H1 (cell line): ENCODE results near the gene SRSF8. TPM values are rescaled to one million over a fixed set of nuclear protein-coding genes. Genes with fewer than 3 reads are reported as not detected.

Experiments
- CTCF ChIA-PET: fragments of 300-600 bp; sonication (Branson Sonifier 250); formaldehyde crosslinking; loops from one replicate; lab custom pipeline; 2021; ENCODE audit not compliant: partially characterized antibody; lab: Charles Lee
- POLR2A ChIA-PET: fragments of 300-600 bp; sonication (Branson Sonifier 250); formaldehyde crosslinking; loops from one replicate; lab custom pipeline; 2021; ENCODE audit warnings: inconsistent platforms; ENCODE audit not compliant: partially characterized antibody; lab: Charles Lee
- DNase-seq, 2 experiments: peaks; one replicate each; pipeline versions ENCODE4 v3.0.0 to v3.0.0-alpha.2; 2010 to 2022; ENCODE audit warnings: low spot score in 2 of 2, low read depth in 1 of 2, mixed read lengths in 1 of 2
- FAIRE-seq: peaks from 2 replicates; lab custom pipeline; 2011; peaks lifted over from hg19 to GRCh38; lab: Jason Lieb, UNC
- H2AFZ ChIP-seq: 2 replicates; pipeline ENCODE4 v1.8.1; 2012; ENCODE audit warnings: low read length, inconsistent platforms
- H2AK5ac ChIP-seq: 2 replicates; pipeline ENCODE4 v1.6.1; 2013; ENCODE audit warnings: low read depth, low read length
- H2BK120ac ChIP-seq: replicated peaks from 2 replicates; pipeline ENCODE3; 2013; ENCODE audit warnings: low read depth, low read length, inconsistent platforms
- H2BK12ac ChIP-seq: 2 replicates; pipeline ENCODE4 v1.6.1; 2013; ENCODE audit warnings: low read depth, low read length
- H2BK15ac ChIP-seq: 2 replicates; pipeline ENCODE4 v1.6.1; 2013; ENCODE audit warnings: low read length
- H2BK20ac ChIP-seq: 2 replicates; pipeline ENCODE4 v1.6.1; 2013; ENCODE audit warnings: low read length
- H2BK5ac ChIP-seq: 2 replicates; pipeline ENCODE4 v1.6.1; 2013; ENCODE audit warnings: low read depth, low read length
- H3K14ac ChIP-seq: 2 replicates; pipeline ENCODE4 v1.6.1; 2013; ENCODE audit warnings: inconsistent platforms; ENCODE audit not compliant: insufficient read length
- H3K18ac ChIP-seq: 2 replicates; pipeline ENCODE4 v1.6.1; 2013; ENCODE audit warnings: low read length; ENCODE audit errors: extremely low read depth
- H3K23ac ChIP-seq: 2 replicates; pipeline ENCODE4 v1.6.1; 2013; ENCODE audit warnings: inconsistent platforms; ENCODE audit not compliant: insufficient read length
- H3K23me2 ChIP-seq: 2 replicates; pipeline ENCODE4 v1.6.1; 2013; ENCODE audit warnings: low read depth, low read length
- H3K27ac ChIP-seq: 2 replicates; pipeline ENCODE4 v1.6.1; 2011; ENCODE audit warnings: low read depth, low read length, inconsistent platforms
- H3K27me3 ChIP-seq, 4 experiments: replicated peaks in 1 of 4; 1 replicate in 1 of 4; 2 replicates in 3 of 4; pipeline versions ENCODE4 v1.6.1 to v1.8.1; 2011 to 2013; ENCODE audit warnings: low read length in 3 of 4, mild to moderate bottlenecking in 3 of 4, inconsistent platforms in 2 of 4, mixed read lengths in 2 of 4, moderate library complexity in 1 of 4; ENCODE audit not compliant: control insufficient read depth in 3 of 4, insufficient read depth in 3 of 4; ENCODE audit errors: extremely low read depth in 1 of 4
- H3K36me3 ChIP-seq, 4 experiments: 2 replicates each; pipeline versions ENCODE4 v1.6.1 to v1.8.1; 2011 to 2013; ENCODE audit warnings: mild to moderate bottlenecking in 4 of 4, low read length in 3 of 4, moderate library complexity in 2 of 4, control low read depth in 1 of 4, inconsistent platforms in 1 of 4; ENCODE audit not compliant: insufficient read depth in 4 of 4, control insufficient read depth in 2 of 4
- H3K4ac ChIP-seq: replicated peaks from 2 replicates; pipeline ENCODE3; 2013; ENCODE audit warnings: low read length, low read depth, mixed read lengths, inconsistent platforms; ENCODE audit not compliant: insufficient read length
- H3K4me1 ChIP-seq, 4 experiments: replicated peaks in 1 of 4; 1 replicate in 1 of 4; 2 replicates in 3 of 4; pipeline versions ENCODE4 v1.6.1 to v1.8.1; 2011 to 2013; ENCODE audit warnings: low read length in 3 of 4, inconsistent platforms in 2 of 4, mixed read lengths in 1 of 4; ENCODE audit not compliant: insufficient read depth in 4 of 4, control insufficient read depth in 3 of 4
- H3K4me2 ChIP-seq, 2 experiments: 2 replicates each; pipeline versions ENCODE4 v1.6.1 to v1.8.1; 2011 to 2013; ENCODE audit warnings: low read depth in 2 of 2, low read length in 2 of 2, control low read depth in 1 of 2, inconsistent platforms in 1 of 2, mild to moderate bottlenecking in 1 of 2; ENCODE audit not compliant: insufficient read depth in 1 of 2
- H3K4me3 ChIP-seq, 4 experiments: fragments of 200-600, 300-600 bp in 1 of 4; sonication (generic), shearing (Covaris generic), sonication (Bioruptor Twin) in 1 of 4; 2 replicates each; pipeline versions ENCODE4 v1.5.1 to v1.8.1; 2011 to 2016; ENCODE audit warnings: low read length in 4 of 4, low read depth in 3 of 4, control low read depth in 2 of 4, inconsistent platforms in 2 of 4, mild to moderate bottlenecking in 2 of 4, mixed read lengths in 1 of 4, moderate library complexity in 1 of 4; ENCODE audit not compliant: insufficient read depth in 2 of 4; ENCODE audit errors: extremely low read depth in 1 of 4
- H3K56ac ChIP-seq: replicated peaks from 2 replicates; pipeline ENCODE3; 2013; ENCODE audit warnings: low read depth, mild to moderate bottlenecking, mixed read lengths, low read length, inconsistent platforms; ENCODE audit not compliant: insufficient read length
- H3K79me1 ChIP-seq: 2 replicates; pipeline ENCODE4 v1.6.1; 2013; ENCODE audit warnings: low read depth, low read length, control low read depth
- H3K79me2 ChIP-seq, 2 experiments: 2 replicates each; pipeline versions ENCODE4 v1.6.1 to v1.8.1; 2012 to 2013; ENCODE audit warnings: low read length in 2 of 2, mild to moderate bottlenecking in 2 of 2, inconsistent platforms in 1 of 2; ENCODE audit not compliant: insufficient read depth in 2 of 2, control insufficient read depth in 1 of 2
- H3K9ac ChIP-seq, 4 experiments: replicated peaks in 1 of 4; 1 replicate in 1 of 4; 2 replicates in 3 of 4; pipeline versions ENCODE4 v1.6.1 to v1.8.1; 2011 to 2013; ENCODE audit warnings: low read depth in 3 of 4, low read length in 3 of 4, control low read depth in 2 of 4, mild to moderate bottlenecking in 2 of 4, moderate library complexity in 2 of 4, inconsistent platforms in 1 of 4; ENCODE audit errors: extremely low read depth in 1 of 4
- H3K9me3 ChIP-seq, 2 experiments: 2 replicates each; pipeline versions ENCODE4 v1.6.1 to v1.8.1; 2012 to 2013; ENCODE audit warnings: mild to moderate bottlenecking in 2 of 2, moderate library complexity in 2 of 2, control low read depth in 1 of 2, inconsistent platforms in 1 of 2, low read depth in 1 of 2, low read length in 1 of 2, mixed read lengths in 1 of 2; ENCODE audit not compliant: insufficient read depth in 2 of 2
- H4K20me1 ChIP-seq, 2 experiments: replicated peaks in 1 of 2; 2 replicates each; pipeline versions ENCODE3 to v1.8.1; 2011 to 2013; ENCODE audit warnings: inconsistent platforms in 2 of 2, low read length in 2 of 2, mild to moderate bottlenecking in 1 of 2; ENCODE audit not compliant: insufficient read depth in 2 of 2, control insufficient read depth in 1 of 2
- H4K5ac ChIP-seq: 2 replicates; pipeline ENCODE4 v1.6.1; 2013; ENCODE audit warnings: low read length, low read depth, mixed read lengths, inconsistent platforms; ENCODE audit not compliant: insufficient read length
- H4K8ac ChIP-seq: 2 replicates; pipeline ENCODE4 v1.8.0; 2013; ENCODE audit warnings: mild to moderate bottlenecking, moderate library complexity, low read length, inconsistent platforms; ENCODE audit not compliant: insufficient read depth; ENCODE audit errors: extremely low read depth
- H4K91ac ChIP-seq: replicated peaks from 2 replicates; pipeline ENCODE3; 2013; ENCODE audit warnings: low read length, mixed read lengths, inconsistent platforms; ENCODE audit not compliant: insufficient read length
- BACH1 ChIP-seq: IDR thresholded peaks from 2 replicates; pipeline ENCODE4 v1.6.1; 2012; ENCODE audit warnings: low read length, improper control_type of control experiment
- EZH2 ChIP-seq: fragments of 200-600 bp; sonication (generic); IDR thresholded peaks from 2 replicates; pipeline ENCODE4 v1.7.1; 2012; ENCODE audit warnings: low read depth, mild to moderate bottlenecking, moderate library complexity, low read length, inconsistent platforms; ENCODE audit not compliant: severe bottlenecking
- HDAC6 ChIP-seq: IDR thresholded peaks from one replicate; pipeline ENCODE4 v1.7.1; 2012; ENCODE audit warnings: low read depth, mild to moderate bottlenecking, inconsistent platforms, low read length, moderate library complexity
- JUN ChIP-seq: IDR thresholded peaks from 2 replicates; pipeline ENCODE4 v1.6.1; 2011; ENCODE audit warnings: low read depth, mild to moderate bottlenecking, improper control_type of control experiment, low read length
- PHF8 ChIP-seq: fragments of 200-600 bp; sonication (generic); conservative IDR thresholded peaks from 2 replicates; pipeline ENCODE4 v1.7.1; 2012; ENCODE audit warnings: low read depth, mild to moderate bottlenecking, inconsistent platforms, low read length, moderate library complexity
- POLR2AphosphoS5 ChIP-seq: IDR thresholded peaks from 2 replicates; pipeline ENCODE4 v1.6.1; 2011; ENCODE audit warnings: low read depth, low read length
- POU5F1 ChIP-seq: IDR thresholded peaks from 2 replicates; pipeline ENCODE4 v1.6.1; 2011; ENCODE audit warnings: low read depth, mild to moderate bottlenecking, low read length, moderate library complexity
- RAD21 ChIP-seq, 2 experiments: IDR thresholded peaks in 1 of 2; conservative IDR thresholded peaks in 1 of 2; 2 replicates each; pipeline ENCODE4 v1.6.1; 2011; ENCODE audit warnings: low read depth in 2 of 2, low read length in 2 of 2, improper control_type of control experiment in 1 of 2, inconsistent platforms in 1 of 2, mild to moderate bottlenecking in 1 of 2, moderate library complexity in 1 of 2
- RXRA ChIP-seq: IDR thresholded peaks from 2 replicates; pipeline ENCODE4 v1.6.1; 2011; ENCODE audit warnings: low read depth, mild to moderate bottlenecking, low read length, moderate library complexity; ENCODE audit not compliant: insufficient read depth
- SIN3A ChIP-seq, 2 experiments: IDR thresholded peaks in 1 of 2; conservative IDR thresholded peaks in 1 of 2; 2 replicates each; pipeline ENCODE4 v1.6.1; 2011 to 2012; ENCODE audit warnings: low read length in 2 of 2, improper control_type of control experiment in 1 of 2, low read depth in 1 of 2, mild to moderate bottlenecking in 1 of 2
- SP2 ChIP-seq: IDR thresholded peaks from 2 replicates; pipeline ENCODE4 v1.6.1; 2012; ENCODE audit warnings: mild to moderate bottlenecking, low read length, inconsistent platforms
- SRF ChIP-seq: IDR thresholded peaks from 2 replicates; pipeline ENCODE4 v1.6.1; 2011; ENCODE audit warnings: mild to moderate bottlenecking, low read depth, low read length, moderate library complexity
- SUZ12 ChIP-seq: fragments of 200-600 bp; sonication (generic); IDR thresholded peaks from 2 replicates; pipeline ENCODE4 v1.6.1; 2012; ENCODE audit warnings: mild to moderate bottlenecking, inconsistent platforms, low read length, moderate library complexity, mixed read lengths
- TCF12 ChIP-seq: IDR thresholded peaks from 2 replicates; pipeline ENCODE4 v1.6.1; 2011; ENCODE audit warnings: low read depth, mild to moderate bottlenecking, low read length
- TEAD4 ChIP-seq: IDR thresholded peaks from 2 replicates; pipeline ENCODE4 v1.6.1; 2012; ENCODE audit warnings: low read depth, low read length, inconsistent platforms, mixed read lengths
- WGBS, 2 experiments: shearing (Covaris generic) in 1 of 2; methylation state at CpG; one replicate each; pipeline versions ENCODE4 v1.1.6 to v1.1.7; 2013 to 2015; ENCODE audit warnings: low lambda C conversion rate in 2 of 2, mixed read lengths in 2 of 2, inconsistent platforms in 1 of 2, low coverage in 1 of 2, missing lambda C conversion rate in 1 of 2; ENCODE audit not compliant: insufficient replicate concordance in 2 of 2, insufficient coverage in 1 of 2, insufficient read length in 1 of 2; ENCODE audit errors: extremely low coverage in 1 of 2, missing lambda C conversion rate in 1 of 2; 5-methylcytosine and 5-hydroxymethylcytosine counted together
- polyA plus RNA-seq, 7 experiments: library from polyadenylated mRNA; depleted of rRNA in 3 of 7; stranded (reverse) in 5 of 7; unstranded in 2 of 7; fragments of >200 nt in 5 of 7; fragments of 200-250 nt in 2 of 7; gene quantifications; 1 replicate in 5 of 7; 2 replicates in 1 of 7; 4 replicates in 1 of 7; pipeline versions ENCODE4 v1.2.1 to v1.2.3, GENCODE V29; 2011 to 2013; ENCODE audit warnings: missing spikeins in 2 of 7, mixed read lengths in 2 of 7
- total RNA-seq: library from RNA; stranded (reverse); fragmentation: NEBNext Ultra II Directional; extraction: Animal tissue kit (Norgen Biotek cat#: 25700); gene quantifications from 2 replicates; pipeline ENCODE4 v1.2.1, GENCODE V29; 2021

The SRSF8 gene
- total and polyA plus RNA-seq, 2 of the 8 experiments (the other 6 are each of a cell fraction or from before 2014, with no cell fraction given), result 13.2 to 18.5 TPM

- Histone ChIP-seq H3K23me2 (no peaks in the 10 kb centered on the region), H2BK15ac (no peak overlapping the region), H3K4me3 (no peak overlapping the region), H3K9me3 (no peaks in the 10 kb centered on the region; a peak in 1 of 4 replicates), H2BK12ac (no peak overlapping the region), H4K20me1 (no peaks in the 10 kb centered on the region), H3K4me1 (no peaks in the 10 kb centered on the region), H3K18ac (no peak overlapping the region), H4K8ac (no peak overlapping the region), H3K4ac (no peak overlapping the region), H2AK5ac (no peak overlapping the region), H3K79me1 (no peaks in the 10 kb centered on the region), H2AFZ (no peak overlapping the region; the same call in 1 of the 2 replicates), H3K23ac (no peak overlapping the region), H4K91ac (no peak overlapping the region), H3K9ac (no peak overlapping the region), H3K27ac (no peak overlapping the region), H3K79me2 (no peaks in the 10 kb centered on the region), H3K36me3 (no peaks in the 10 kb centered on the region), H3K14ac (no peak overlapping the region), H2BK120ac (no peak overlapping the region), H4K5ac (no peak overlapping the region), H2BK5ac (no peak overlapping the region), H3K4me2 (no peak overlapping the region), H3K56ac (no peak overlapping the region), H2BK20ac (no peak overlapping the region), H3K27me3 (no peaks in the 10 kb centered on the region; a peak in 1 of 7 replicates)
- ChIA-PET CTCF (no interaction called here), POLR2A (no interaction called here)
- 97% methylated on average over 3 of the region's 3 CpGs; no CpG with 5 or more reads in 1 of the 2 experiments for WGBS, 2 experiments
- FAIRE-seq (no peak), DNase-seq (no peak)
- TF ChIP-seq POU5F1 (no peak), BACH1 (no peak), POLR2AphosphoS5 (no peak), RAD21 (IDR thresholded peaks at IDR 0.05 in 1 of 2, conservative IDR thresholded peaks at IDR 0.05 in 1 of 2; ENCODE audit: low read depth in 2 of 2, low read length in 2 of 2) (no peak), SIN3A (conservative IDR thresholded peaks at IDR 0.05 in 1 of 2, IDR thresholded peaks at IDR 0.05 in 1 of 2; ENCODE audit: low read depth in 1 of 2, low read length in 2 of 2) (no peak), SRF (no peak), RXRA (no peak), TEAD4 (no peak), EZH2 (no peak), HDAC6 (no peak), SUZ12 (no peak), TCF12 (no peak), JUN (no peak), PHF8 (no peak), SP2 (no peak)
These were observed 23.8 kb upstream of the SRSF8 start for GRCh38 chr11:95042906-95043305.
